Vagina (tissue), 2 donors: ENCODE results near the gene NRP2.

Experiments
- POLR2AphosphoS5 ChIP-seq, 2 donors: sonication (generic); formaldehyde crosslinking; IDR thresholded peaks; one replicate each; pipeline ENCODE4 v1.9.0; 2017; ENCODE audit warnings: antibody characterized with exemption in 2 of 2, mild to moderate bottlenecking in 2 of 2, low read depth in 1 of 2; ENCODE audit not compliant: insufficient read depth in 1 of 2
- TF ChIP-seq, protein P1 (sequence below), 3 experiments: fragments of 450-650 bp in 2 of 3; fragments of 200-600 bp in 1 of 3; sonication (generic) in 1 of 3; IDR thresholded peaks; one replicate each; pipeline ENCODE4 v1.5.1; 2017 to 2019; ENCODE audit warnings: antibody characterized with exemption in 3 of 3, mild to moderate bottlenecking in 2 of 3, moderate library complexity in 2 of 3

GRCh38 chr2:205660521-205661124 lies 21.7 kb upstream of the NRP2 start:
- TF ChIP-seq, protein P1, sequence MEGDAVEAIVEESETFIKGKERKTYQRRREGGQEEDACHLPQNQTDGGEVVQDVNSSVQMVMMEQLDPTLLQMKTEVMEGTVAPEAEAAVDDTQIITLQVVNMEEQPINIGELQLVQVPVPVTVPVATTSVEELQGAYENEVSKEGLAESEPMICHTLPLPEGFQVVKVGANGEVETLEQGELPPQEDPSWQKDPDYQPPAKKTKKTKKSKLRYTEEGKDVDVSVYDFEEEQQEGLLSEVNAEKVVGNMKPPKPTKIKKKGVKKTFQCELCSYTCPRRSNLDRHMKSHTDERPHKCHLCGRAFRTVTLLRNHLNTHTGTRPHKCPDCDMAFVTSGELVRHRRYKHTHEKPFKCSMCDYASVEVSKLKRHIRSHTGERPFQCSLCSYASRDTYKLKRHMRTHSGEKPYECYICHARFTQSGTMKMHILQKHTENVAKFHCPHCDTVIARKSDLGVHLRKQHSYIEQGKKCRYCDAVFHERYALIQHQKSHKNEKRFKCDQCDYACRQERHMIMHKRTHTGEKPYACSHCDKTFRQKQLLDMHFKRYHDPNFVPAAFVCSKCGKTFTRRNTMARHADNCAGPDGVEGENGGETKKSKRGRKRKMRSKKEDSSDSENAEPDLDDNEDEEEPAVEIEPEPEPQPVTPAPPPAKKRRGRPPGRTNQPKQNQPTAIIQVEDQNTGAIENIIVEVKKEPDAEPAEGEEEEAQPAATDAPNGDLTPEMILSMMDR (IDR thresholded peaks at IDR 0.05) = no peak
- TF ChIP-seq POLR2AphosphoS5 (IDR thresholded peaks at IDR 0.05; ENCODE audit: insufficient read depth in 1 of 2, low read depth in 1 of 2) = peak in 1 of 2 donors; percentile 31
